ENCODE measurements around the gene GIT2.

DNA sequence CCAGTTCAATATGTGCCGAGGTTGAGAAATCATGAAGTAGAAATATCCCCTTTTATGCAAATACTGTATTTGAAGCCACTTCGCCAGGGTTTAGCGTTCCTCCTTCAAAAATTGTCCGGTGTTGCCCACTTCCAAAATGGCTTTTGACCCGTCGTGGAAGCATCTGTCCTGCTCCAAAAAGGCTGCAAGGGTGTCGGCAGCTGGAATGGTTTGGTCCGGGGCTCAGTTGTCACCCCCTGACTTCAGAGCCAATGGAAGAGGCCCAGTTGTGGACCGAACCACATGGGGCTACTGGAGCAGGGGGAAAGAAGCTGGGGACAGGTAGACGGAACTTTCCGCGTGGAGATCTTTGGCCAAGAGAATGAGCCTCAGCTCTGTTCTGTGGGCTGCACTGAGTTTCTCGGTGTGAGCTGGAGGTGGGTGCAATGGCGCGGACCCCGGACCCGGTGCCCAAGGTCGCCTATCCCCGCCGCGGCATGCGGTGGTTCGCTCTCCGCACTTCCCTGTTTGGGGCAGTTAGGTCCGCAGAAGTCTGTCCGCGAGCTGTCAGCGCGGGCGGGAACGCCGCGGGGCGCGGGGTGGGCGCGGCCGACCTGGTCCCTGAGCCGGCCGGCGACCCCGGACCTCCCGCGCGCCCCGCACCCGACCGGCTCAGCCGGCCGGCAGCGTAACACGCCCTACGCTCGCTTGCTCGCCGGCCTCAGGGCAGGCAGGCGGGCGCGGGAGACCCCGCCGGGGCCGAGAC is 2.9 kb upstream of the GIT2 start, which contains the start of gene ANKRD13A:
- TF ChIP-seq, protein P1, sequence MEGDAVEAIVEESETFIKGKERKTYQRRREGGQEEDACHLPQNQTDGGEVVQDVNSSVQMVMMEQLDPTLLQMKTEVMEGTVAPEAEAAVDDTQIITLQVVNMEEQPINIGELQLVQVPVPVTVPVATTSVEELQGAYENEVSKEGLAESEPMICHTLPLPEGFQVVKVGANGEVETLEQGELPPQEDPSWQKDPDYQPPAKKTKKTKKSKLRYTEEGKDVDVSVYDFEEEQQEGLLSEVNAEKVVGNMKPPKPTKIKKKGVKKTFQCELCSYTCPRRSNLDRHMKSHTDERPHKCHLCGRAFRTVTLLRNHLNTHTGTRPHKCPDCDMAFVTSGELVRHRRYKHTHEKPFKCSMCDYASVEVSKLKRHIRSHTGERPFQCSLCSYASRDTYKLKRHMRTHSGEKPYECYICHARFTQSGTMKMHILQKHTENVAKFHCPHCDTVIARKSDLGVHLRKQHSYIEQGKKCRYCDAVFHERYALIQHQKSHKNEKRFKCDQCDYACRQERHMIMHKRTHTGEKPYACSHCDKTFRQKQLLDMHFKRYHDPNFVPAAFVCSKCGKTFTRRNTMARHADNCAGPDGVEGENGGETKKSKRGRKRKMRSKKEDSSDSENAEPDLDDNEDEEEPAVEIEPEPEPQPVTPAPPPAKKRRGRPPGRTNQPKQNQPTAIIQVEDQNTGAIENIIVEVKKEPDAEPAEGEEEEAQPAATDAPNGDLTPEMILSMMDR (IDR thresholded peaks at IDR 0.05), result no peak
- no peak for TF ChIP-seq EZH2 (IDR thresholded peaks at IDR 0.05; ENCODE audit: borderline replicate concordance, insufficient read depth, low read depth, low read length, poor library complexity, severe bottlenecking)

Measured in B cell (primary cell).